IMR-90 (cell line): ENCODE results near the gene OR1L1. TPM values are rescaled to one million over a fixed set of nuclear protein-coding genes. Genes with fewer than 3 reads are reported as not detected.
A peak's percentile ranks its signal among the peaks of the same experiment; 100 is the strongest.

Experiments
- ATAC-seq: fragments of 200-7000 bp; cut with Tn5 transposase; 2 replicates; pipeline ENCODE4 v1.9.1; 2020; ENCODE audit warnings: low read depth, mild to moderate bottlenecking, moderate library complexity
- BruUV-seq: library from RNA; stranded (reverse); fragments of 400-500 nt; replicated peaks from 2 replicates; lab custom pipeline; 2021; lab: Mats Ljungman, UMichigan
- CTCF ChIA-PET: fragments of 300-600 bp; formaldehyde crosslinking; extraction: SDS; loops from one replicate; lab custom pipeline; 2021; ENCODE audit warnings: antibody characterized with exemption; lab: Yijun Ruan, JAX
- POLR2A ChIA-PET: fragments of 300-600 bp; sonication (Branson Sonifier 250); formaldehyde crosslinking; loops from one replicate; lab custom pipeline; 2022; ENCODE audit warnings: antibody characterized with exemption; ENCODE audit not compliant: unreplicated experiment; lab: Charles Lee
- DNase-seq: peaks from one replicate; pipeline ENCODE4 v3.0.0; 2013
- H2AFZ ChIP-seq: replicated peaks from 2 replicates; pipeline ENCODE3; 2013; ENCODE audit warnings: low read length, mild to moderate bottlenecking; ENCODE audit not compliant: poor library complexity
- H2AK5ac ChIP-seq: 2 replicates; pipeline ENCODE4 v1.6.1; 2013; ENCODE audit warnings: low read depth, low read length, inconsistent platforms
- H2AK9ac ChIP-seq: replicated peaks from 2 replicates; pipeline ENCODE3; 2013; ENCODE audit warnings: mild to moderate bottlenecking, low read depth, low read length, moderate library complexity; ENCODE audit not compliant: poor library complexity
- H2BK120ac ChIP-seq: 2 replicates; pipeline ENCODE4 v1.6.1; 2013; ENCODE audit warnings: low read depth, low read length, inconsistent platforms
- H2BK15ac ChIP-seq: 3 replicates; pipeline ENCODE4 v1.6.1; 2013; ENCODE audit warnings: low read depth, low read length, inconsistent platforms
- H2BK20ac ChIP-seq: 2 replicates; pipeline ENCODE4 v1.6.1; 2013; ENCODE audit warnings: low read depth, mild to moderate bottlenecking, inconsistent platforms, low read length, moderate library complexity
- H2BK5ac ChIP-seq: 2 replicates; pipeline ENCODE4 v1.6.1; 2013; ENCODE audit warnings: mild to moderate bottlenecking, low read depth, low read length, inconsistent platforms; ENCODE audit not compliant: poor library complexity, severe bottlenecking
- H3K14ac ChIP-seq: replicated peaks from 2 replicates; pipeline ENCODE4 v1.6.1; 2013; ENCODE audit warnings: low read depth, low read length, inconsistent platforms
- H3K18ac ChIP-seq: 2 replicates; pipeline ENCODE4 v1.6.1; 2013; ENCODE audit warnings: low read depth, low read length, control low read depth
- H3K23ac ChIP-seq: 2 replicates; pipeline ENCODE4 v1.6.1; 2013; ENCODE audit warnings: low read depth, low read length, inconsistent platforms
- H3K27ac ChIP-seq: 2 replicates; pipeline ENCODE4 v1.5.1; 2013; ENCODE audit warnings: mild to moderate bottlenecking, control low read depth, low read length; ENCODE audit not compliant: insufficient read depth
- H3K27me3 ChIP-seq: 2 replicates; pipeline ENCODE4 v1.6.1; 2013; ENCODE audit warnings: low read length; ENCODE audit not compliant: control insufficient read depth, insufficient read depth
- H3K36me3 ChIP-seq: 2 replicates; pipeline ENCODE4 v1.6.1; 2013; ENCODE audit warnings: low read length, mixed read lengths; ENCODE audit not compliant: control insufficient read depth, insufficient read depth
- H3K4ac ChIP-seq: 2 replicates; pipeline ENCODE4 v1.6.1; 2013; ENCODE audit warnings: low read depth, low read length, inconsistent platforms
- H3K4me1 ChIP-seq: 2 replicates; pipeline ENCODE4 v1.6.1; 2013; ENCODE audit warnings: low read length, mixed read lengths; ENCODE audit not compliant: control insufficient read depth, insufficient read depth
- H3K4me2 ChIP-seq: 2 replicates; pipeline ENCODE4 v1.6.1; 2013; ENCODE audit warnings: low read depth, mild to moderate bottlenecking, control low read depth, low read length, moderate library complexity
- H3K4me3 ChIP-seq: 2 replicates; pipeline ENCODE4 v1.5.1; 2013; ENCODE audit warnings: low read depth, mild to moderate bottlenecking, control low read depth, low read length, moderate library complexity; ENCODE audit not compliant: insufficient read depth
- H3K56ac ChIP-seq: 2 replicates; pipeline ENCODE4 v1.6.1; 2013; ENCODE audit warnings: low read length, inconsistent platforms; ENCODE audit not compliant: insufficient read depth; ENCODE audit errors: extremely low read depth
- H3K79me1 ChIP-seq, 2 experiments: 2 replicates each; pipeline ENCODE4 v1.6.1; 2013; ENCODE audit warnings: low read length in 2 of 2, inconsistent platforms in 1 of 2, low read depth in 1 of 2
- H3K9ac ChIP-seq: 2 replicates; pipeline ENCODE4 v1.6.1; 2013; ENCODE audit warnings: low read depth, low read length, control low read depth
- H3K9me1 ChIP-seq: 2 replicates; pipeline ENCODE4 v1.6.1; 2013; ENCODE audit warnings: low read length, inconsistent platforms; ENCODE audit not compliant: insufficient read depth
- H3K9me3 ChIP-seq: 2 replicates; pipeline ENCODE4 v1.6.1; 2013; ENCODE audit warnings: low read length; ENCODE audit not compliant: control insufficient read depth, insufficient read depth
- H4K20me1 ChIP-seq: 2 replicates; pipeline ENCODE4 v1.6.1; 2013; ENCODE audit warnings: low read length, inconsistent platforms; ENCODE audit not compliant: insufficient read depth
- H4K5ac ChIP-seq: 2 replicates; pipeline ENCODE4 v1.6.1; 2013; ENCODE audit warnings: mild to moderate bottlenecking, low read depth, low read length, control low read depth
- H4K8ac ChIP-seq, 2 experiments: 2 replicates each; pipeline ENCODE4 v1.6.1; 2013; ENCODE audit warnings: low read depth in 2 of 2, low read length in 2 of 2, control low read depth in 1 of 2, inconsistent platforms in 1 of 2
- H4K91ac ChIP-seq: 2 replicates; pipeline ENCODE4 v1.6.1; 2013; ENCODE audit warnings: low read depth, low read length, inconsistent platforms; ENCODE audit not compliant: insufficient read depth
- CEBPB ChIP-seq: IDR thresholded peaks from 2 replicates; pipeline ENCODE4 v1.6.1; 2012; ENCODE audit warnings: low read depth, low read length, improper control_type of control experiment
- MAZ ChIP-seq: IDR thresholded peaks from 2 replicates; pipeline ENCODE4 v1.6.1; 2012; ENCODE audit warnings: low read depth, mild to moderate bottlenecking, low read length, improper control_type of control experiment, moderate library complexity, borderline replicate concordance
- MXI1 ChIP-seq: IDR thresholded peaks from 2 replicates; pipeline ENCODE4 v1.6.1; 2012; ENCODE audit warnings: low read depth, mild to moderate bottlenecking, low read length, moderate library complexity, borderline replicate concordance
- RCOR1 ChIP-seq: IDR thresholded peaks from 2 replicates; pipeline ENCODE4 v1.6.1; 2012; ENCODE audit warnings: mild to moderate bottlenecking, low read length, improper control_type of control experiment; ENCODE audit not compliant: insufficient replicate concordance
- WGBS, 2 experiments: methylation state at CpG; one replicate each; pipeline versions ENCODE4 v1.1.5 to v1.1.7; 2013; ENCODE audit warnings: missing lambda C conversion rate in 2 of 2; ENCODE audit not compliant: insufficient read length in 1 of 2; ENCODE audit errors: extremely low coverage in 2 of 2; 5-methylcytosine and 5-hydroxymethylcytosine counted together
- dilution Hi-C: fragments of 300-500 bp; cut with HindIII; formaldehyde crosslinking; loops from one replicate; pipeline ENCODE4 v1.14.3; 2018; ENCODE audit warnings: low sequenced_read_pairs; ENCODE audit not compliant: unreplicated experiment
- in situ Hi-C: fragments of 300-500 bp; cut with MboI; formaldehyde crosslinking; loops from 3 replicates; pipeline ENCODE4 v1.14.3; 2019; ENCODE audit warnings: low sequenced_read_pairs, inconsistent platforms, mixed read lengths
- intact Hi-C: fragments of 100-400 bp; cut with micrococcal nuclease; formaldehyde crosslinking; loops from 2 replicates; pipeline ENCODE4 v1.10.0; 2022
- polyA plus RNA-seq, 3 experiments: library from polyadenylated mRNA; depleted of rRNA; stranded (reverse); fragments of >200 nt; gene quantifications; 2 replicates each; pipeline ENCODE4 v1.2.3, GENCODE V29; 2012; ENCODE audit warnings: low replicate concordance in 1 of 3
- total RNA-seq: library from RNA; depleted of rRNA; stranded (reverse); fragments of >200 nt; gene quantifications from 2 replicates; pipeline ENCODE4 v1.2.3, GENCODE V29; 2012
- TF ChIP-seq, protein P1 (sequence below): fragments of 150-350 bp; IDR thresholded peaks from 2 replicates; pipeline ENCODE4 v1.6.1; 2016; ENCODE audit warnings: low read depth, mild to moderate bottlenecking, low read length, moderate library complexity, borderline replicate concordance

The OR1L1 gene
- total and polyA plus RNA-seq, 2 of the 4 experiments (the other 2 are of a cell fraction) = not detected

GRCh38 chr9:122642226-122642625, 19.3 kb upstream of the OR1L1 start:
- H3K79me1 ChIP-seq = no peaks in the 10 kb centered on the region
- no peak overlapping the region for H4K8ac ChIP-seq
- intact Hi-C loops = no loop called here
- no peaks in the 10 kb centered on the region for H3K4me1 ChIP-seq
- H4K91ac ChIP-seq = no peak overlapping the region
- H3K9me3 ChIP-seq = no peaks in the 10 kb centered on the region
- H3K9ac ChIP-seq = no peak overlapping the region
- no peak overlapping the region for H2BK15ac ChIP-seq
- H3K56ac ChIP-seq = no peak overlapping the region
- no peak overlapping the region for H3K4ac ChIP-seq
- no peaks in the 10 kb centered on the region for H4K20me1 ChIP-seq
- DNase-seq (no peak), ATAC-seq (peak; percentile 59; the same call in 1 of the 2 replicates)
- H3K27ac ChIP-seq = no peak overlapping the region
- no peak overlapping the region for H2AFZ ChIP-seq
- H3K4me3 ChIP-seq = no peak overlapping the region
- WGBS, 2 experiments = no CpG with 5 or more reads among the region's 2 CpGs
- POLR2A ChIA-PET = no interaction called here
- H3K36me3 ChIP-seq = no peaks in the 10 kb centered on the region
- no peak overlapping the region for H3K23ac ChIP-seq
- H3K18ac ChIP-seq = no peak overlapping the region
- no peak overlapping the region for H3K14ac ChIP-seq
- H3K4me2 ChIP-seq = no peak overlapping the region
- H4K5ac ChIP-seq = no peak overlapping the region
- TF ChIP-seq, protein P1, sequence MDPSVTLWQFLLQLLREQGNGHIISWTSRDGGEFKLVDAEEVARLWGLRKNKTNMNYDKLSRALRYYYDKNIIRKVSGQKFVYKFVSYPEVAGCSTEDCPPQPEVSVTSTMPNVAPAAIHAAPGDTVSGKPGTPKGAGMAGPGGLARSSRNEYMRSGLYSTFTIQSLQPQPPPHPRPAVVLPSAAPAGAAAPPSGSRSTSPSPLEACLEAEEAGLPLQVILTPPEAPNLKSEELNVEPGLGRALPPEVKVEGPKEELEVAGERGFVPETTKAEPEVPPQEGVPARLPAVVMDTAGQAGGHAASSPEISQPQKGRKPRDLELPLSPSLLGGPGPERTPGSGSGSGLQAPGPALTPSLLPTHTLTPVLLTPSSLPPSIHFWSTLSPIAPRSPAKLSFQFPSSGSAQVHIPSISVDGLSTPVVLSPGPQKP = no peak
- TF ChIP-seq MAZ (no peak), MXI1 (no peak), RCOR1 (no peak), CEBPB (no peak)
- no peaks in the 10 kb centered on the region for H3K27me3 ChIP-seq
- in situ Hi-C loops = no loop called here
- no peak overlapping the region for H2BK5ac ChIP-seq
- no TSS peak for BruUV-seq
- H2AK9ac ChIP-seq = no peak overlapping the region
- no peak overlapping the region for H2BK120ac ChIP-seq
- H2AK5ac ChIP-seq = no peak overlapping the region
- H2BK20ac ChIP-seq = no peak overlapping the region
- CTCF ChIA-PET = no interaction called here
- no peaks in the 10 kb centered on the region for H3K9me1 ChIP-seq
- dilution Hi-C loops = no loop called here
